ENCODE measurements around the gene C1orf94. TPM values are rescaled to one million over a fixed set of nuclear protein-coding genes. Genes with fewer than 3 reads are reported as not detected.

The C1orf94 gene
- total and polyA plus RNA-seq, 11 donors = not detected

- ATAC-seq (no peak), DNase-seq (no peak)
- Histone ChIP-seq H3K4me1 (no peaks in the 10 kb centered on the region), H3K36me3 (no peaks in the 10 kb centered on the region), H3K4me3 (no peak overlapping the region), H3K9me3 (no peaks in the 10 kb centered on the region), H3K27me3 (peaks cover 0 to 24% (median 9%) of the 10 kb centered on the region in 9 donors), H3K27ac (no peak overlapping the region)
- 51 to 59% (median 56%) methylated on average over 3 of the region's 3 CpGs for WGBS, 4 donors
- intact Hi-C loops (cut with DNase I) = no loop called here
- TF ChIP-seq, protein P1, sequence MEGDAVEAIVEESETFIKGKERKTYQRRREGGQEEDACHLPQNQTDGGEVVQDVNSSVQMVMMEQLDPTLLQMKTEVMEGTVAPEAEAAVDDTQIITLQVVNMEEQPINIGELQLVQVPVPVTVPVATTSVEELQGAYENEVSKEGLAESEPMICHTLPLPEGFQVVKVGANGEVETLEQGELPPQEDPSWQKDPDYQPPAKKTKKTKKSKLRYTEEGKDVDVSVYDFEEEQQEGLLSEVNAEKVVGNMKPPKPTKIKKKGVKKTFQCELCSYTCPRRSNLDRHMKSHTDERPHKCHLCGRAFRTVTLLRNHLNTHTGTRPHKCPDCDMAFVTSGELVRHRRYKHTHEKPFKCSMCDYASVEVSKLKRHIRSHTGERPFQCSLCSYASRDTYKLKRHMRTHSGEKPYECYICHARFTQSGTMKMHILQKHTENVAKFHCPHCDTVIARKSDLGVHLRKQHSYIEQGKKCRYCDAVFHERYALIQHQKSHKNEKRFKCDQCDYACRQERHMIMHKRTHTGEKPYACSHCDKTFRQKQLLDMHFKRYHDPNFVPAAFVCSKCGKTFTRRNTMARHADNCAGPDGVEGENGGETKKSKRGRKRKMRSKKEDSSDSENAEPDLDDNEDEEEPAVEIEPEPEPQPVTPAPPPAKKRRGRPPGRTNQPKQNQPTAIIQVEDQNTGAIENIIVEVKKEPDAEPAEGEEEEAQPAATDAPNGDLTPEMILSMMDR (IDR thresholded peaks at IDR 0.05) = no peak
- no peak for TF ChIP-seq POLR2A (IDR thresholded peaks at IDR 0.05)
These were observed 20.0 kb upstream of the C1orf94 start for GRCh38 chr1:34156739-34157138.

DNA sequence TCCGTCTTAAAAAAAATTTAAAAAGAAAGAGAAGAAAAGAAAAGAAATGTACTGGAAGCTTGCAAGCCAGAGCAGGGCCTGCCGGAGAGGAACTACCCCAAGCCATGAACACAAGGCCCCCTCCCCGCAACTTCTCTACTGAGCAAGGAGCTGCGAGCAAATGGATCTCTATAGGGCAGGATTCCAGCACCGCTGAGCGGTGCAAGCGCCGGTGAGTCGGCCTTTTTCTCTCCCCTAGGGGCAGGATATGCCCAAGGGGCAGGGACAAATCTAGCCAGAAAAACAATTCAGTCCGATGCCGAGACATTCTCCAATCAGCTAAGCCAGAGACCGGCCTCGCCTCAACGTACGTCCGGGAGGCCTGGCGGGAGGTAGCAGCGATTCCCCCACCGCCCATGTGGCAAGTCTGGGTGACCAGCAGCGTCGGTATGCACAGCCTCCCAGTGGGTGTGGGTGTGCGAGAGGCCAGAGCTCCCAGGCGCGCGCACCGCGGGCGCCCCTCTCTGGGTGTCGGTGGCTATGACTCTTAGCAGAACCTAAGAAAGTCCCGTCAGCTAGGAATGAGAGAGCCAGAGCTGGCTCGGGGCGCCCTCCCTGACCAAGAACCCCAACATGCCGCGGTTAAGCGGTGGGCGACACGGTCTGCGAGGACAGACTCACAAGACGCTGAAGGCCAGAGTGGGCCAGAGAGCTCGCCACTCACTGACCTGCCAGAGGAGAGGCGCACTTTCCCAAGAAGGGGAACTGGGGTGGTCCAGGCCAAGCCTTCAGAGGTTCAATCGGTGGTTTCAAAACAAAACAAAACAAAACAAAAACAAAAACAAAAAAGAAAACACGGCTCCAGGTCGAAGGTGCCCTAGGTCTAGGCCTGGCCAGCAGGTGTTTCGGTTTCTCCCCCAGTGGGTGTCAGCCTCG, 13.6 kb upstream of the C1orf94 start:
- peaks cover 8 to 78% (median 55%) of the 10 kb centered on the region in 9 donors for H3K27me3 ChIP-seq
- no peaks in the 10 kb centered on the region for H3K36me3 ChIP-seq
- whole genome bisulfite sequencing, 4 donors = 1 to 2% (median 2%) methylated on average over 41 to 46 of the region's 46 CpGs
- intact Hi-C loops (cut with DNase I) = loop anchor here in 7 of 10 donors (5.0 to 10.0 kb wide), 7 partner anchors 288 to 531 kb away; no protein-coding TSS in a partner anchor
- no peak for TF ChIP-seq POLR2A (IDR thresholded peaks at IDR 0.05)
- TF ChIP-seq, protein P1 (IDR thresholded peaks at IDR 0.05) = peak; percentile 14 to 69 (median 54)
- H3K27ac ChIP-seq = no peak overlapping the region
- ATAC-seq = peak; percentile 89 to 96 (median 92)
- peak overlapping the region; percentile 16 to 56 (median 42) for H3K4me3 ChIP-seq
- peak; percentile 48 to 77 (median 66) for DNase-seq
- peaks cover 2 to 42% (median 18%) of the 10 kb centered on the region in 12 donors for H3K4me1 ChIP-seq
- H3K9me3 ChIP-seq = no peaks in the 10 kb centered on the region

- peak in 1 of 4 donors; percentile 7 for ATAC-seq
- no peak for DNase-seq
These were observed 12.6 kb upstream of the C1orf94 start for GRCh38 chr1:34163792-34164731.

More at GRCh38 chr1:34163792-34164731, 12.6 kb upstream of the C1orf94 start:
- H3K27ac ChIP-seq = no peak overlapping the region
- peak overlapping the region; percentile 18 to 56 (median 42) for H3K4me3 ChIP-seq
- 1% methylated on average over 30 to 75 of the region's 75 CpGs for WGBS, 4 donors
- TF ChIP-seq, protein P1 (IDR thresholded peaks at IDR 0.05) = no peak
- TF ChIP-seq POLR2A (IDR thresholded peaks at IDR 0.05) = no peak
- no peaks in the 10 kb centered on the region for H3K36me3 ChIP-seq
- H3K27me3 ChIP-seq = peaks cover 8 to 84% (median 61%) of the 10 kb centered on the region in 9 donors
- intact Hi-C loops (cut with DNase I) = loop anchor here in 7 of 10 donors (5.0 to 10.0 kb wide), 7 partner anchors 289 to 532 kb away; no protein-coding TSS in a partner anchor
- H3K9me3 ChIP-seq = no peaks in the 10 kb centered on the region
- H3K4me1 ChIP-seq = peaks cover 2 to 42% (median 18%) of the 10 kb centered on the region in 12 donors
